GM18868 (cell line): ENCODE measurements around the gene SH3BP4.

Experiments used
- ATAC-seq: cut with Tn5 transposase; IDR thresholded peaks from one replicate; pipeline ENCODE4 v1.9.1; 2021; ENCODE audit warnings: mild to moderate bottlenecking, moderate library complexity; ENCODE audit not compliant: unreplicated experiment

The SH3BP4 gene

DNA sequence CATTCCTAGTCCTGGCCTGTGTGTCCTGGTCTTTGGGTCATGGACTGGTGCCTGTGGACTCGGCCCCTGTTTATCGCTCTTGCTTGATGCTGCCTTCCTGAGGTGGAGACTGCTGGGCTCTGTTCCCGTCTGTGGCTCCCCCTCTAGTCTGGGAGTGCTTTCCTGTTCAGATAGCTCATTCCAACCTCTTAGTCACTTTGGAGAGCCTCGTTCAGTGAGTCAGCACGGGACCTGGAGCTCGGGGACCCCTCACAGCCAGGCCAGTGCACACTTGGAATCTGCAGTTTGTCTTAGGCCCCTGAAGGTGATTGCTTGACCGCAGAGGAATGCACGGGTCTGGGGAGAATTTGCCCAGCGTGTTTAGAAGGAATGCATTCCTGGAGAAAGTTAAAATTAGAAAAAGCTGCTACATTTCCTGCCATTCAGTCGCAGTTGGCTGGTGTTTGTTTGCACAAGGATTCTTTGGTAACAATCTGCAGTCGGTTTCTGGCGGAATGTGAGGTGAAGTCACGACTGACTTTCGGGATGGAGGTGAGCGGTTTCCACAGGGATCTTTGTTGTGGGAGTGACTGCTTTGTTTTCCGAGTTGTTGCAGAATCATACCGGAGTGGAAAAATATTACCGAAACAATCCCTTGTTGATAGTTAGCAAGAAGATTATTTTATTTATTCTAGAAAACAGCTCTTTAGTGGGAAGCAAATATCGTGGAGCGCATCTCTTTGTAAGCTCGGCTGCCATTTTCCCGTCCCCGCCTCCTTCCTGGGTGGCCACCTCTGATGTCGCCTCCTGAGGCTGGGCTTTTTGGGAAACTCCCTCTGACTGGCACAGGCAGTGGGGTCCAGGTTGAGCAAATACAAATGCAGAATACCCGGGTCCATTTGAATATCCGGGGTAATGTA, 29.6 kb downstream of the SH3BP4 start:
- ATAC-seq, result no peak

GRCh38 chr2:234982096-234982834, 30.4 kb downstream of the SH3BP4 start:
- no peak for ATAC-seq

- no peak for ATAC-seq
These were observed 31.4 kb downstream of the SH3BP4 start for GRCh38 chr2:234983011-234983726.

- ATAC-seq, result no peak
These were observed 33.9 kb downstream of the SH3BP4 start for GRCh38 chr2:234985608-234986245.

- no peak for ATAC-seq
These were observed 34.6 kb downstream of the SH3BP4 start for GRCh38 chr2:234986390-234986789.

DNA sequence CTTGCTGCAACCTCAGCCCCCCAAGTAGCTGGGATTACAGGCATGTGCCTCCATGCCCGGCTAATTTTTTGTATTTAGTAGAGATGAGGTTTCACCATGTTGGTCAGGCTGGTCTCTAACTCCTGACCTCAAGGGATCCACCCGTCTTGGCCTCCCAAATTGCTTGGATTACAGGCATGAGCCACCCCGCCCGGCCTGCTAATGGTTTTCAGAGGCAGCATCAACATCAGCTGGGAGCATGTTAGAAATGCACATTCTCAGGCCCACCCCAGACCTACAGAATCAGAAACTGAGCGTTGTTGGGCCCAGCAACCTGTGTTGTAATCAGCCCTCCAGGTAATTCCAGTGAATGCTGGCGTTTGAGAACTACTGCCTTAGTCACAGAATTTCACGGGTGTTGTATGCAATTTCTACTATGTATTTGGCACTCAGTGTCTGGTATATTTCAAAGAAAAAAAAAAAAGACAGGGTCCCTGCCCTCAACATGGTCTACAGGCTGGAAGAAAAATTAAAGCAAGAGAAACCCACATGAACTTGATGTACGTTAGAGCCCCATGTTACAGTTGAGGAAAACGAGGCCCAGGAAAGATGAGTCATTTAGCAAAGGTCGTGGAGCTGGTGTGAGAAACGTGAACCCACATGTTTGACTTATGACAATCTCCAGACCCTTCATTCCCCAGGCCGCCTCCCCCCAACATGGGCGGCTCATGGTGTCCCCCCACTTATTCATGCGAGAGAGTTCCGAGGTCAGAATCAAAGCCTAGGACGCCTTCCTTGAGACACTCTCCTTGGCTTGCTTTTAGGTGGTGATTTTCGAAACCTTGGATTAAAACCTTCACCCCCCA, 35.3 kb downstream of the SH3BP4 start:
- ATAC-seq, result no peak

DNA sequence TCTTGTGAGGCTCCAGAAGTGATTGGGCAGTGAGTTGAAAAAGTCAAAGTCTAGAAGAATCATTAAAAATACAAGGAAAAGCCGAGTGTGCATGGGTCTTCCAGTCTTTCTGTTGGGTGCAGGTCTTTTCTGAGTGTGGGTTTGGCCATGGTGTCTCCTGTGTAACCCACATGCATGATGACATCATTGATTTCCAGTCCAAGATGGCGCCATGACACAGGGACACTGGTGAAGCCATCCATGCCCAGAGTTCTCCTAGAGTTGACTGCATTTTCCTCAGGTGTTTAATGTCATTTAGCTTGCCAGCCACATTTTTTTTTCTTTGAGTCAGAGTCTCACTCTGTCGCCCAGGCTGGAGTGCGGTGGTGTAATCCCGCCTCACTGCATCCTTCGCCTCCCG, 35.9 kb downstream of the SH3BP4 start:
- ATAC-seq, result no peak

GRCh38 chr2:234988491-234988890, 36.7 kb downstream of the SH3BP4 start:
- no peak for ATAC-seq

DNA sequence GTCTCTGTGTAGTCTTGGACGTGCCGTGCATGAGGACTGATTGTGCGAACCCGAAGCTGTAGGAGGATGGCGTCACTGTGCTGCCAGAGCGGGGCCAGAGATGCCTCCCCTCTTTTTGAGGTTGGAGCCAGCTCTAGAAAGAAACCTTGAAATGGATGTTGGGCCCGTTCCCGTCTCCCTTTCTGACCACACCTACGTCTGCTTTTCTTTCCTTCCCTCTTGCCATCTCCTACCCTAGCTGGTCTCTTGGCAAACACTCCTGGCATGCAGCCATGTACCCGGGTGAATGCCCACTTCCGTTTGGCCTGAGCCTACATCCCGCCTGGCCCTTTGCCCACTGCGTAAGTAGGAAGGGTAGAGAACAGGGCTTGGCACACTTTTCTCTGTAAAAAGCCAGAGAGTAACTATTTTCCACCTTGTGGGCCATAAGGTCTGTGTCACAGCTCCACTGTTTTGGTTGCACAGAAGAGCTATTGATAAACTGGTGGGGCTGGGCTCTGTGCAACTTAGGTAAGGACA, 37.4 kb downstream of the SH3BP4 start:
- no peak for ATAC-seq

DNA sequence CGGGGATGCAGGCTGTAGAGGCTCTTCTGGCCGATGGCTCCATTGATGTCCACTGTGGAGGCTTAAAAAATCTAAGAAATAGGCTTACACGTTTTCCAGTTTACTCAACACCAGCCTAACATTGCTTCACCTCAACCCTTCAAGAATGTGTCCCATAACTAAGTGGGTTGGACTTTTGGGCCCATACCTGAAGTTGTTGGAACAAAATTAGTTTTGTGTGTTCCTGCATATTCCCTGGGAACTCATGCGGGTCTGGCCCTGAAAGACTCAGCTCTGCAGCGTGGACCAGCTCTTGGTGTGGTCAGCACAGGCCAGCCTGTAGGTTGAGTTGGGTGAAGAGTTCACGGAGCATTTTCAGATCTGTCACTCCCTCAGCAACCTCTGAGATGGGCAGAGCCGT, 38.5 kb downstream of the SH3BP4 start:
- no peak for ATAC-seq

GRCh38 chr2:234991290-234991689, 39.5 kb downstream of the SH3BP4 start:
- ATAC-seq, result no peak

DNA sequence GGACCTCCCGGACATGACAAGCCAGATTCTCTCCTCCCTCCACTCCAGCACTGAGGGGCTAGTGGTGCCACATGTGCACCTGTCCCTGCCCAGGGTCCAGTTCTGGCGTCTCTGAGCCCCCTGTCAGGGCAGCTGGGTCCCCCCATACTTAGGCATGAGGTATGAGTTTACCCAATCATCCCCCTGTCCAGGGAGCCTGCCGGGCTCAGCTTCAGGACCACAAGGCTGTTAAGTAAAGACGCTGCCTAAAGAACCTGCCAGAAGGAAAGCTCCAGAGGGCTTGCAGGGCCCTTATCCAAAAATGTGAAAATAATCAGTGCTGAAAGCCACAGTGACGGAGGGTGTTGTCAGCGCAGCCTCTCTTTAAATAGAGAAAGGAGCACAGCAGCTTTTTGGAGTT, 40.0 kb downstream of the SH3BP4 start:
- no peak for ATAC-seq

- ATAC-seq, result no peak
These were observed 40.4 kb downstream of the SH3BP4 start for GRCh38 chr2:234992196-234992595.

DNA sequence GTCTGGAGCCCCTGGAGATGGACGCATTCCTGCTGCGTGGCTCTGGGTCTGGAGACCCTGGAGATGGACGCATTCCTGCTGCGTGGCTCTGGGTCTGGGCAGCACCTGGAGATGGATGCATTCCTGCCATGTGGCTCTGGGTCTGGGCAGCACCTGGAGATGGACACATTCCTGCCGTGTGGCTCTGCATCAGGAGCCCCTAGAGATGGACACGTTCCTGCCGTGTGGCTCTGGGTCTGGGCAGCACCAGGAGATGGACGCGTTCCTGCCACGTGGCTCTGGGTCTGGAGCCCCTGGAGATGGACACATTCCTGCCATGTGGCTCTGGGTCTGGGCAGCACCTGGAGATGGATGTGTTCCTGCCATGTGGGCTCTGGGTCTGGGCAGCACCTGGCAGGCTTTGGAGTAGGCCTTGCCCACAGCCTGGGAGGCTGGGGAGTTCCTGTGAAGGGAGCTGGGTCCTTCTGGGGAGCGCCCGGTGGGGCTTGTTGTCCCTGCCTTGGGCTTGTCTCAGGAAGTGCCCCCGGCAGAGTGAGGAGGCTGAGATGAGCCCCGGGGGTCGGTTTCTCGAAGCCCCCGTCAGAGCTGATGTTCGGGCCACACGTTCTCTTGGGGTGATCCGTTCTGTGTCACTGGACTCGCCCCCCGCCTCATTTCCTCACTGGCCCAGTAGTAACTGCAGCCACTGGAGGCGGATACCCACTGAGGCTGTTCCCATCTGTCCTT, 41.0 kb downstream of the SH3BP4 start:
- ATAC-seq, result no peak

DNA sequence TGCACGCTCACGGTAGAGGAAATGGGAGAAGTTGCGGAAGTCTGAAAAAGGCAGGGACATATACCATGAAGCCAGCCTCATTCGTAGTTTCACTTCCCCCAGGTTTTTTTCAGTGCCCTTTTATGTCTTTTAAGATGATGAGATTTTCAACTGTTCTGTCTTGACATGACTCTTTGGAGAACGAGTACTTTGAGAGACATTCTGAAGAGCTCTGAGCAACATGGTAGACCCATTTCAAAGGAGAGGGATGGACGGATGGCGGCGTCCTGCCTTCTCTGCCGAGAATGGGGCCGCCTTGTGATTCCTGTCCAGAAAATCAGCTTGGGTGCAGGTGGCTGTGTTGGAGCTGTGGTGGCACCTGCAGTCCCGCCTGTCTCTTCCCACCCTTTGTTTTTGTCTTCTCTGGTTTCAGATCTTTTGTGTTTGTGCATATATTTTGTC, 41.7 kb downstream of the SH3BP4 start:
- no peak for ATAC-seq

DNA sequence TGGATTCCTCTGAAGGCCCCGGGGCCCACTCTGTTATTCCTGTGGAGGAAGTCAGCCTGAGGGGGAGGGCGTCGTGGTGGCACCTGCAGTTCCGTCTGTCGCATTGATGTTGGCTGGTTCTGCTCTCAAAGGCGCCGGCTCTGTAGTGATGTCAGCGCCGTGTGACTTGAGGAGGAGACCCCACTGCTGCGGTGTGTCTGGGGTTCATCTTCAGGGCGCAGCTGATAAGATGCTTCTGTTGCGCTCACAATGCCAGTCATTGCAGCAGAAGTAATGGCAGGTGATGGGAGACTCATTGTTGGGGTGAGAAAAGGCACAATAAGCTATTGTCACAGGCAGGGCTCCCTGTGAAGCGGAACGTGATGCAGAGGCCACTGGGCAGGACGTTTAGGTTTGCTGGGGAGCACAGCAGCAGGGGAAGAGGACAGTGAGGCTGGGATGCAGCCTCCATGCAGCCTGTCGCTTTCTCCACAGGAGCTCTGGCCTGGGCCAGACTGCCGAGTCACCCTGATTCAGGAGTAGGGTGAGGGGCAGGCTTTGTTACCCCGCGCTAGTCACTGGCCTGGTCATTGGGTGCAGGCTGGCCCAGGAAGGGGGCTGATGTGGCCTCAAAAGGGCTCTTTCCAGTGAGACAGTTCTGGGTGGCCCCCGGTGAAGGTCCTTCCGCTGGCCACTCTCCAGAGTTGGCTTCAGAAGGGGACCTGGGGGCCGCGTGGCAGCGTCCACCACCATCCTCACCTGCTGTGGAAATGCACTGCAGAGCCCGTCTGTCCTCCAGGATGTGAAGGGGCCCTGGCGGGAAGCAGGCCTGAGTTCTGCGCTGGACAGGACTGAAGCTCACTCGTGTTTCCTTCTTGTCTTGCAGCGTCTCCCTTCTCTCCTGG, 42.9 kb downstream of the SH3BP4 start:
- no peak for ATAC-seq

DNA sequence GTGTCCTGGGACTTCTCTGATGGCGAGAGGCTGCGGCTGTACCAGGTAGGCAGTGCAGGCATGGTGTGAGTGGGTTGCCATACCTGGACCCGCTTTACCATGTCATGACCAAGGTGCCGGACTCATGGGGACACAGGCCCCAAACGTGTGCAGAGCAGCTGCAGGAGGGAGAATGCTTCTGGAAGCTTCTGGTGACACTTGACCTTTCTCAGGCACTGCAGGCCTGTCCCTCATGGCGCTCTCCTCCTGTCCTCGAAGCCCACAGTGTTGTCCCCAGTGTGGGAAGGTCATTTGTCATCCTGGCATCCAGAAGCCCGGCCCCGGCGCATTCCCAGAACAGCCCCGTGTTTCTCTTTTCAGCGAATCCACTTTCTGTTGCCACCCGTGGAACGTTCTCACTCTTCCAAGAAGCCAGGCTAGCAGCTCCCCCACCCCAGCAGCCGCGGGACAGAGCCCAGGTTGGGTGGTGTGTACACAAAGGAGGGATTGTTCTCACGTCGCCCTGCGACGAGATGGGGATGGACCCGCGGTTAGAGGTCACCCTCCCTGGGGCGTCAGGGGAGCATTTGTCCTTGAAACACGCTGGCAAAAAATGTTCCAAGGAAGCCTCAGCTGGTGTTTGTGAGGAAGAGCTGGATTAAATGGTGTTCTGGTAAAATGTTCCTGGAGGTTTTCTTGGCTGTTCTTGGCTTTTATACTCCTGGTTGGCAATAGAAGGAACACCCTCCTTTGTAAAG, 43.7 kb downstream of the SH3BP4 start:
- ATAC-seq, result no peak
